T-cell (primary cell): ENCODE measurements around the gene P2RY14. TPM values are rescaled to one million over a fixed set of nuclear protein-coding genes. Genes with fewer than 3 reads are reported as not detected.

Experiments
- ATAC-seq, 4 experiments: fragments of 200-7000 bp in 3 of 4; fragments of 150-1000 bp in 1 of 4; cut with Tn5 transposase; replicated peaks in 1 of 4; 1 replicate in 3 of 4; 2 replicates in 1 of 4; pipeline ENCODE4 v1.10.0; 2021; ENCODE audit warnings: moderate library complexity in 3 of 4, mild to moderate bottlenecking in 2 of 4, moderate number of reproducible peaks in 1 of 4
- CTCF ChIA-PET, 2 donors: fragments of 300-600 bp; sonication (Branson Sonifier 250); formaldehyde crosslinking; loops; one replicate each; lab custom pipeline; 2022; ENCODE audit warnings: antibody characterized with exemption in 2 of 2; lab: Charles Lee
- POLR2A ChIA-PET, 2 donors: fragments of 300-600 bp; sonication (Branson Sonifier 250); formaldehyde crosslinking; loops; one replicate each; lab custom pipeline; 2022; ENCODE audit warnings: antibody characterized with exemption in 2 of 2; lab: Charles Lee
- DNase-seq, 35 experiments: peaks; one replicate each; pipeline versions ENCODE4 v3.0.0 to v3.0.0-alpha.2; 2013 to 2023
- H3K27ac ChIP-seq: one replicate; pipeline ENCODE4 v1.5.1; 2013; ENCODE audit warnings: low read length
- H3K27me3 ChIP-seq, 2 experiments: replicated peaks in 1 of 2; 1 replicate in 1 of 2; 2 replicates in 1 of 2; pipeline versions ENCODE4 v1.6.1 to v1.7.0; 2013; ENCODE audit warnings: low read length in 1 of 2, mixed read lengths in 1 of 2; ENCODE audit not compliant: control insufficient read depth in 2 of 2, insufficient read depth in 2 of 2; ENCODE audit errors: extremely low read depth in 1 of 2
- H3K36me3 ChIP-seq, 2 donors: 1 replicate in 1 of 2; 2 replicates in 1 of 2; pipeline versions ENCODE4 v1.6.1 to v1.7.0; 2013; ENCODE audit warnings: low read length in 1 of 2; ENCODE audit not compliant: control insufficient read depth in 2 of 2, insufficient read depth in 1 of 2; ENCODE audit errors: extremely low read depth in 1 of 2
- H3K4me1 ChIP-seq, 2 experiments: 1 replicate in 1 of 2; 2 replicates in 1 of 2; pipeline versions ENCODE4 v1.6.1 to v1.7.0; 2013; ENCODE audit warnings: low read length in 2 of 2, mixed read lengths in 1 of 2; ENCODE audit not compliant: insufficient read depth in 2 of 2, control insufficient read depth in 1 of 2; ENCODE audit errors: extremely low read depth in 1 of 2
- H3K4me3 ChIP-seq, 2 donors: 1 replicate in 1 of 2; 2 replicates in 1 of 2; pipeline versions ENCODE4 v1.5.1 to v1.7.0; 2013; ENCODE audit warnings: mild to moderate bottlenecking in 2 of 2, low read length in 1 of 2, moderate library complexity in 1 of 2; ENCODE audit not compliant: control insufficient read depth in 1 of 2; ENCODE audit errors: extremely low read depth in 1 of 2
- H3K9me3 ChIP-seq: 2 replicates; pipeline ENCODE4 v1.7.0; 2013
- H3K27ac Mint-ChIP-seq, 2 donors: one replicate each; pipeline ENCODE4 v1.8.0; 2020 to 2021; ENCODE audit warnings: mild to moderate bottlenecking in 2 of 2, mixed read lengths in 2 of 2
- H3K27me3 Mint-ChIP-seq, 2 donors: one replicate each; pipeline ENCODE4 v1.8.0; 2021 to 2022; ENCODE audit warnings: mixed read lengths in 2 of 2
- H3K36me3 Mint-ChIP-seq: one replicate; pipeline ENCODE4 v1.8.0; 2021; ENCODE audit warnings: mixed read lengths
- H3K4me1 Mint-ChIP-seq, 3 donors: one replicate each; pipeline ENCODE4 v1.8.0; 2020 to 2022; ENCODE audit warnings: mixed read lengths in 3 of 3, mild to moderate bottlenecking in 1 of 3
- H3K4me3 Mint-ChIP-seq, 3 donors: one replicate each; pipeline ENCODE4 v1.8.0; 2020 to 2022; ENCODE audit warnings: mild to moderate bottlenecking in 3 of 3, mixed read lengths in 3 of 3, moderate library complexity in 3 of 3
- H3K9me3 Mint-ChIP-seq, 3 donors: one replicate each; pipeline ENCODE4 v1.8.0; 2020 to 2022; ENCODE audit warnings: mixed read lengths in 3 of 3
- WGBS: methylation state at CpG from one replicate; pipeline ENCODE4 v1.1.5; 2013; ENCODE audit warnings: missing lambda C conversion rate; ENCODE audit not compliant: insufficient coverage; 5-methylcytosine and 5-hydroxymethylcytosine counted together
- total RNA-seq, 35 experiments: library from RNA in 6 of 35; stranded (reverse) in 6 of 35; fragments of 120-200 nt in 1 of 35; gene quantifications; one replicate each; pipeline versions ENCODE4 v1.2.1 to v1.2.4 and lab custom pipeline; 2013 to 2026

P2RY14 gene
- total RNA-seq, 5 donors from 2014 or later (not counting 1 experiment from before 2014, with no cell fraction given) = 0.30 to 0.73 (median 0.58) TPM

- Histone ChIP-seq H3K27me3 (no peaks in the 10 kb centered on the region), H3K27ac (peak overlapping the region; percentile 4)
- no peak overlapping the region for H3K4me3 Mint-ChIP-seq
Observed at GRCh38 chr3:151283907-151284461, 5.6 kb upstream of the P2RY14 start.

GRCh38 chr3:151283387-151283786 is 5.0 kb upstream of the P2RY14 start:
- H3K27me3 Mint-ChIP-seq = no peaks in the 10 kb centered on the region
- Histone ChIP-seq H3K4me3 (no peak overlapping the region), H3K4me1 (peaks cover 0 to 25% of the 10 kb centered on the region in 2 experiments), H3K27ac (peak overlapping the region; percentile 4), H3K9me3 (no peaks in the 10 kb centered on the region), H3K36me3 (no peaks in the 10 kb centered on the region), H3K27me3 (no peaks in the 10 kb centered on the region)
- H3K36me3 Mint-ChIP-seq = no peaks in the 10 kb centered on the region
- ChIA-PET POLR2A (no interaction called here), CTCF (interaction anchor here (1.0 to 2.2 kb wide), 5 partner anchors 55 to 130 kb away, joined by 3 to 25 read pairs (median 12); no protein-coding TSS in a partner anchor)
- peak overlapping the region; percentile 66 to 79 for H3K27ac Mint-ChIP-seq
- H3K4me3 Mint-ChIP-seq = no peak overlapping the region
- DNase-seq (peak in 1 of 35 experiments; percentile 16), ATAC-seq (peak in 1 of 4 experiments; percentile 65)
- WGBS = no CpG with 5 or more reads among the region's 4 CpGs
- H3K4me1 Mint-ChIP-seq = peaks cover 8 to 29% (median 27%) of the 10 kb centered on the region in 3 donors
- no peaks in the 10 kb centered on the region for H3K9me3 Mint-ChIP-seq

More at GRCh38 chr3:151283907-151284461, 5.6 kb upstream of the P2RY14 start:
- H3K9me3 ChIP-seq = no peaks in the 10 kb centered on the region
- ATAC-seq (peak in 2 of 4 experiments; percentile 30 to 31), DNase-seq (no peak)
- H3K36me3 ChIP-seq = no peaks in the 10 kb centered on the region
- ChIA-PET POLR2A (interaction anchor here (0.6 kb wide), 2 partner anchors 22 to 1059 kb away, joined by 3 to 6 read pairs; no protein-coding TSS in a partner anchor), CTCF (interaction anchor here (0.5 to 2.1 kb wide), 10 partner anchors 9 to 121 kb away, joined by 3 to 12 read pairs (median 4); no protein-coding TSS in a partner anchor)
- no peak overlapping the region for H3K4me3 ChIP-seq
- Mint-ChIP-seq H3K9me3 (no peaks in the 10 kb centered on the region), H3K4me1 (peaks cover 3 to 23% (median 21%) of the 10 kb centered on the region in 3 donors), H3K27ac (peak overlapping the region; percentile 67 to 71), H3K27me3 (no peaks in the 10 kb centered on the region), H3K36me3 (no peaks in the 10 kb centered on the region)
- peaks cover 0 to 19% of the 10 kb centered on the region in 2 experiments for H3K4me1 ChIP-seq
- WGBS = no CpG with 5 or more reads among the region's 5 CpGs

- POLR2A ChIA-PET = no interaction called here
- peak in 2 of 35 experiments; percentile 13 to 80 for DNase-seq
- no peaks in the 10 kb centered on the region for H3K9me3 Mint-ChIP-seq
- Histone ChIP-seq H3K4me1 (peaks cover 0 to 30% of the 10 kb centered on the region in 2 experiments), H3K4me3 (no peak overlapping the region), H3K27ac (no peak overlapping the region), H3K36me3 (no peaks in the 10 kb centered on the region), H3K9me3 (no peaks in the 10 kb centered on the region), H3K27me3 (no peaks in the 10 kb centered on the region)
- CTCF ChIA-PET = interaction anchor here (0.6 to 3.0 kb wide), 21 partner anchors 13 to 1049 kb away, joined by 3 to 25 read pairs (median 3); partner anchors contain the start of gene GPR171 (in 1 of the 2)
- 0% methylated on average over 1 of the region's 1 CpG for WGBS
- H3K4me1 Mint-ChIP-seq = peaks cover 13 to 34% (median 32%) of the 10 kb centered on the region in 3 donors
- ATAC-seq = peak; percentile 49 to 69 (median 66)
- H3K27me3 Mint-ChIP-seq = no peaks in the 10 kb centered on the region
- H3K27ac Mint-ChIP-seq = peak overlapping the region in 1 of 2 donors; percentile 66
- no peaks in the 10 kb centered on the region for H3K36me3 Mint-ChIP-seq
- no peak overlapping the region for H3K4me3 Mint-ChIP-seq
Observed at GRCh38 chr3:151282921-151283320, 4.6 kb upstream of the P2RY14 start.

GRCh38 chr3:151281671-151282324 is 3.5 kb upstream of the P2RY14 start:
- no peak overlapping the region for H3K27ac ChIP-seq
- ChIA-PET POLR2A (interaction anchor here (0.6 kb wide), 3 partner anchors 11 to 849 kb away, joined by 4 to 10 read pairs (median 9); no protein-coding TSS in a partner anchor), CTCF (interaction anchor here (0.7 to 4.6 kb wide), 19 partner anchors 10 to 126 kb away, joined by 3 to 37 read pairs (median 5); partner anchors contain the start of gene GPR171 (in 1 of the 2))
- Mint-ChIP-seq H3K9me3 (no peaks in the 10 kb centered on the region), H3K4me3 (no peak overlapping the region), H3K27ac (no peak overlapping the region), H3K4me1 (peaks cover 18 to 39% (median 39%) of the 10 kb centered on the region in 3 donors), H3K36me3 (no peaks in the 10 kb centered on the region), H3K27me3 (no peaks in the 10 kb centered on the region)
- H3K27me3 ChIP-seq = no peaks in the 10 kb centered on the region
- H3K4me3 ChIP-seq = no peak overlapping the region
- no CpG with 5 or more reads among the region's 9 CpGs for WGBS
- no peak for DNase-seq
- no peaks in the 10 kb centered on the region for H3K9me3 ChIP-seq
- no peaks in the 10 kb centered on the region for H3K36me3 ChIP-seq
- ATAC-seq = no peak
- peaks cover 3 to 36% of the 10 kb centered on the region in 2 experiments for H3K4me1 ChIP-seq

- Mint-ChIP-seq H3K27ac (peak overlapping the region; percentile 92 to 94), H3K4me3 (peak overlapping the region; percentile 39 to 60 (median 58)), H3K9me3 (no peaks in the 10 kb centered on the region), H3K27me3 (no peaks in the 10 kb centered on the region), H3K4me1 (peaks cover 40 to 46% (median 46%) of the 10 kb centered on the region in 3 donors), H3K36me3 (peaks cover 3% of the 10 kb centered on the region)
- peak in 33 of 35 experiments; percentile 4 to 67 (median 40) for DNase-seq
- POLR2A ChIA-PET = interaction anchor here (0.6 to 0.7 kb wide), 5 partner anchors 46 to 534 kb away, joined by 3 to 10 read pairs (median 3); no protein-coding TSS in a partner anchor
- H3K36me3 ChIP-seq = no peaks in the 10 kb centered on the region
- peak; percentile 72 to 97 (median 74) for ATAC-seq
- H3K4me1 ChIP-seq = peaks cover 14 to 37% of the 10 kb centered on the region in 2 experiments
- WGBS = 0% methylated on average over 1 of the region's 6 CpGs
- CTCF ChIA-PET = interaction anchor here in 1 of 2 donors (0.7 kb wide), 2 partner anchors 51 to 1056 kb away, joined by 3 to 4 read pairs; no protein-coding TSS in a partner anchor
- no peak overlapping the region for H3K4me3 ChIP-seq
- peak overlapping the region; percentile 66 for H3K27ac ChIP-seq
- H3K9me3 ChIP-seq = no peaks in the 10 kb centered on the region
- H3K27me3 ChIP-seq = no peaks in the 10 kb centered on the region
Observed at GRCh38 chr3:151276687-151277042, 1.7 kb downstream of the P2RY14 start.
